NB4 (cell line): ENCODE data around the gene PODN.

Source experiments
- MYC ChIP-seq: IDR thresholded peaks from 2 replicates; pipeline ENCODE4 v1.6.1; 2011; ENCODE audit warnings: low read depth, low read length
- POLR2A ChIP-seq: IDR thresholded peaks from 2 replicates; pipeline ENCODE4 v1.6.1; 2011; ENCODE audit warnings: mild to moderate bottlenecking; ENCODE audit not compliant: insufficient read length; ENCODE audit errors: extremely low read depth
- TF ChIP-seq, protein P1 (sequence below): IDR thresholded peaks from 2 replicates; pipeline ENCODE4 v1.6.1; 2011; ENCODE audit warnings: low read depth, low read length
- TF ChIP-seq, protein P2 (sequence below): IDR thresholded peaks from one replicate; pipeline ENCODE4 v1.5.1; 2012; ENCODE audit warnings: low read depth, low read length

DNA sequence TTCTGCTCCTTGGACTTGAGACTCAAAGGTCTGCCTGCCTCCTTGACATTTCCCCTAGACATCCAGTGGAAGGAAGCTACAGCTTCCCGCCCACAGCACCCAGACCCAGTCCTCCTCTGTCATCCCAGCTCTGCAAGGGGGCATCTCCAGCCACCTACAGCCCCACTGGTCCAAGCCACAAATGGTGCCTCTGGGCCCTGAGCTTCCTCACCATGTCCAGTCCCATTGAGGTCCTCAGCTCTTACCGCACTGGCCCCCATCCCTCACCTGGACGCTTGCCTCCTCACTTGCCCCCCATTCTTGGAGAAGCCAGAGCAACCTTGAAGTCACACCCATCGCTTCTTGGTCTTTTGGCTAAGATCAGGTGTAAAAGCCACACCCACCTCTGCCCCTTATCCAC lies 13.2 kb downstream of the PODN start:
- no peak for TF ChIP-seq POLR2A
- TF ChIP-seq, protein P1, sequence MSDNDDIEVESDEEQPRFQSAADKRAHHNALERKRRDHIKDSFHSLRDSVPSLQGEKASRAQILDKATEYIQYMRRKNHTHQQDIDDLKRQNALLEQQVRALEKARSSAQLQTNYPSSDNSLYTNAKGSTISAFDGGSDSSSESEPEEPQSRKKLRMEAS: no peak
- TF ChIP-seq, protein P2, sequence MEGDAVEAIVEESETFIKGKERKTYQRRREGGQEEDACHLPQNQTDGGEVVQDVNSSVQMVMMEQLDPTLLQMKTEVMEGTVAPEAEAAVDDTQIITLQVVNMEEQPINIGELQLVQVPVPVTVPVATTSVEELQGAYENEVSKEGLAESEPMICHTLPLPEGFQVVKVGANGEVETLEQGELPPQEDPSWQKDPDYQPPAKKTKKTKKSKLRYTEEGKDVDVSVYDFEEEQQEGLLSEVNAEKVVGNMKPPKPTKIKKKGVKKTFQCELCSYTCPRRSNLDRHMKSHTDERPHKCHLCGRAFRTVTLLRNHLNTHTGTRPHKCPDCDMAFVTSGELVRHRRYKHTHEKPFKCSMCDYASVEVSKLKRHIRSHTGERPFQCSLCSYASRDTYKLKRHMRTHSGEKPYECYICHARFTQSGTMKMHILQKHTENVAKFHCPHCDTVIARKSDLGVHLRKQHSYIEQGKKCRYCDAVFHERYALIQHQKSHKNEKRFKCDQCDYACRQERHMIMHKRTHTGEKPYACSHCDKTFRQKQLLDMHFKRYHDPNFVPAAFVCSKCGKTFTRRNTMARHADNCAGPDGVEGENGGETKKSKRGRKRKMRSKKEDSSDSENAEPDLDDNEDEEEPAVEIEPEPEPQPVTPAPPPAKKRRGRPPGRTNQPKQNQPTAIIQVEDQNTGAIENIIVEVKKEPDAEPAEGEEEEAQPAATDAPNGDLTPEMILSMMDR: no peak
- no peak for TF ChIP-seq MYC
